Common myeloid progenitor, CD34-positive (primary cell): ENCODE measurements around the gene ATG10.
A peak's percentile ranks its signal among the peaks of the same experiment; 100 is the strongest.

Source experiments
- CTCF ChIA-PET: fragments of 350-600 bp; sonication (Branson Sonifier 250); formaldehyde crosslinking; loops from one replicate; lab custom pipeline; 2021; ENCODE audit warnings: antibody characterized with exemption; lab: Charles Lee
- POLR2A ChIA-PET: fragments of 350-600 bp; sonication (Branson Sonifier 250); formaldehyde crosslinking; loops from one replicate; lab custom pipeline; 2021; ENCODE audit warnings: antibody characterized with exemption; lab: Charles Lee
- DNase-seq, 3 donors: peaks; one replicate each; pipeline versions ENCODE4 v3.0.0 to v3.0.0-alpha.2; 2013
- H3K27ac ChIP-seq, 2 experiments: 1 replicate in 1 of 2; 2 replicates in 1 of 2; pipeline ENCODE4 v1.7.0; 2013; ENCODE audit warnings: inconsistent platforms in 2 of 2, low read length in 2 of 2, mild to moderate bottlenecking in 2 of 2, low read depth in 1 of 2, moderate library complexity in 1 of 2; ENCODE audit not compliant: severe bottlenecking in 2 of 2, insufficient read depth in 1 of 2, poor library complexity in 1 of 2
- H3K27me3 ChIP-seq, 5 experiments: replicated peaks in 2 of 5; 1 replicate in 3 of 5; 2 replicates in 2 of 5; pipeline versions ENCODE4 v1.6.1 to v1.7.0; 2013; ENCODE audit warnings: low read length in 4 of 5, mild to moderate bottlenecking in 2 of 5, moderate library complexity in 2 of 5, inconsistent platforms in 1 of 5; ENCODE audit not compliant: insufficient read depth in 5 of 5, control insufficient read depth in 4 of 5
- H3K36me3 ChIP-seq, 4 experiments: 1 replicate in 2 of 4; 2 replicates in 2 of 4; pipeline versions ENCODE4 v1.6.1 to v1.7.0; 2013; ENCODE audit warnings: low read length in 3 of 4, control low read depth in 1 of 4, mild to moderate bottlenecking in 1 of 4; ENCODE audit not compliant: control insufficient read depth in 4 of 4, insufficient read depth in 4 of 4
- H3K4me1 ChIP-seq, 4 experiments: 1 replicate in 3 of 4; 2 replicates in 1 of 4; pipeline versions ENCODE4 v1.6.1 to v1.7.1; 2013; ENCODE audit warnings: low read length in 3 of 4, mild to moderate bottlenecking in 3 of 4, control low read depth in 1 of 4, inconsistent platforms in 1 of 4, moderate library complexity in 1 of 4; ENCODE audit not compliant: control insufficient read depth in 4 of 4, insufficient read depth in 4 of 4; ENCODE audit errors: control extremely low read depth in 1 of 4
- H3K4me3 ChIP-seq, 7 experiments: 1 replicate in 4 of 7; 2 replicates in 3 of 7; pipeline versions ENCODE4 v1.5.1 to v1.7.0; 2013; ENCODE audit warnings: mild to moderate bottlenecking in 7 of 7, low read length in 6 of 7, moderate library complexity in 6 of 7, inconsistent platforms in 2 of 7, low read depth in 2 of 7, control low read depth in 1 of 7; ENCODE audit not compliant: insufficient read depth in 4 of 7, control insufficient read depth in 1 of 7; ENCODE audit errors: extremely low read depth in 1 of 7
- H3K9me3 ChIP-seq, 5 experiments: 1 replicate in 4 of 5; 2 replicates in 1 of 5; pipeline versions ENCODE4 v1.6.1 to v1.7.1; 2013; ENCODE audit warnings: low read length in 4 of 5, mild to moderate bottlenecking in 2 of 5, inconsistent platforms in 1 of 5, low read depth in 1 of 5, moderate library complexity in 1 of 5; ENCODE audit not compliant: control insufficient read depth in 4 of 5, insufficient read depth in 2 of 5; ENCODE audit errors: control extremely low read depth in 1 of 5
- WGBS: methylation state at CpG from one replicate; pipeline ENCODE4 v1.1.5; 2013; ENCODE audit not compliant: insufficient coverage; 5-methylcytosine and 5-hydroxymethylcytosine counted together

The ATG10 gene

GRCh38 chr5:82244854-82245635, 273.2 kb downstream of the ATG10 start:
- peaks cover 2 to 18% (median 8%) of the 10 kb centered on the region in 5 experiments for H3K9me3 ChIP-seq
- CTCF ChIA-PET, result no interaction called here
- 90% methylated on average over 2 of the region's 6 CpGs for WGBS
- peaks cover 0 to 9% (median 0%) of the 10 kb centered on the region in 4 experiments for H3K36me3 ChIP-seq
- H3K4me3 ChIP-seq, result no peak overlapping the region
- H3K27ac ChIP-seq, result no peak overlapping the region
- H3K27me3 ChIP-seq, result no peaks in the 10 kb centered on the region
- H3K4me1 ChIP-seq, result no peaks in the 10 kb centered on the region
- POLR2A ChIA-PET, result no interaction called here
- no peak for DNase-seq

- no peak overlapping the region for H3K27ac ChIP-seq
- WGBS, result 100% methylated on average over 1 of the region's 1 CpG
- peak in 2 of 3 donors; percentile 18 to 33 for DNase-seq
- no peaks in the 10 kb centered on the region for H3K4me1 ChIP-seq
- ChIA-PET CTCF (interaction anchor here (0.7 to 2.8 kb wide), 3 partner anchors 10 to 21 kb away, joined by 3 to 6 read pairs (median 4); no protein-coding TSS in a partner anchor), POLR2A (no interaction called here)
- H3K36me3 ChIP-seq, result peaks cover 0 to 9% (median 0%) of the 10 kb centered on the region in 4 experiments
- H3K4me3 ChIP-seq, result no peak overlapping the region
- H3K9me3 ChIP-seq, result peaks cover 2 to 18% (median 8%) of the 10 kb centered on the region in 5 experiments
- no peaks in the 10 kb centered on the region for H3K27me3 ChIP-seq
Observed at GRCh38 chr5:82246960-82247574, 275.2 kb downstream of the ATG10 start.

GRCh38 chr5:82252744-82253143, 280.9 kb downstream of the ATG10 start:
- H3K4me1 ChIP-seq, result no peaks in the 10 kb centered on the region
- no peak for DNase-seq
- H3K27ac ChIP-seq, result no peak overlapping the region
- ChIA-PET POLR2A (no interaction called here), CTCF (no interaction called here)
- peaks cover 2 to 7% (median 6%) of the 10 kb centered on the region in 5 experiments for H3K9me3 ChIP-seq
- no peak overlapping the region for H3K4me3 ChIP-seq
- H3K27me3 ChIP-seq, result no peaks in the 10 kb centered on the region
- peaks cover 0 to 6% (median 3%) of the 10 kb centered on the region in 4 experiments for H3K36me3 ChIP-seq

GRCh38 chr5:82255844-82256243, 284.0 kb downstream of the ATG10 start:
- 100% methylated on average over 1 of the region's 1 CpG for WGBS
- Histone ChIP-seq H3K4me1 (no peaks in the 10 kb centered on the region), H3K4me3 (no peak overlapping the region), H3K27me3 (no peaks in the 10 kb centered on the region), H3K9me3 (no peaks in the 10 kb centered on the region), H3K27ac (no peak overlapping the region), H3K36me3 (peaks cover 0 to 5% (median 0%) of the 10 kb centered on the region in 4 experiments)
- DNase-seq, result no peak
- ChIA-PET POLR2A (no interaction called here), CTCF (interaction anchor here (0.8 to 2.1 kb wide), 4 partner anchors 7 to 90 kb away, joined by 3 to 6 read pairs (median 4); no protein-coding TSS in a partner anchor)

GRCh38 chr5:82257247-82257646, 285.4 kb downstream of the ATG10 start:
- no peak overlapping the region for H3K27ac ChIP-seq
- ChIA-PET CTCF (interaction anchor here (1.0 to 2.1 kb wide), 5 partner anchors 8 to 86 kb away, joined by 3 to 6 read pairs (median 4); no protein-coding TSS in a partner anchor), POLR2A (no interaction called here)

GRCh38 chr5:82257729-82258128, 285.9 kb downstream of the ATG10 start:
- Histone ChIP-seq H3K36me3 (peaks cover 0 to 5% (median 0%) of the 10 kb centered on the region in 4 experiments), H3K27ac (no peak overlapping the region), H3K4me3 (no peak overlapping the region), H3K4me1 (no peaks in the 10 kb centered on the region), H3K27me3 (no peaks in the 10 kb centered on the region), H3K9me3 (no peaks in the 10 kb centered on the region)
- WGBS, result 93% methylated on average over 3 of the region's 3 CpGs
- CTCF ChIA-PET, result interaction anchor here (1.0 to 2.1 kb wide), 7 partner anchors 7 to 832 kb away, joined by 3 to 6 read pairs (median 4); no protein-coding TSS in a partner anchor
- POLR2A ChIA-PET, result no interaction called here
- DNase-seq, result no peak

More at GRCh38 chr5:82257247-82257646, 285.4 kb downstream of the ATG10 start:
- no peak overlapping the region for H3K4me3 ChIP-seq
- H3K9me3 ChIP-seq, result no peaks in the 10 kb centered on the region
- no CpG with 5 or more reads among the region's 2 CpGs for WGBS
- no peaks in the 10 kb centered on the region for H3K27me3 ChIP-seq
- no peak for DNase-seq
- peaks cover 0 to 5% (median 0%) of the 10 kb centered on the region in 4 experiments for H3K36me3 ChIP-seq
- H3K4me1 ChIP-seq, result no peaks in the 10 kb centered on the region
